HEK293T (cell line): ENCODE results near the gene WDR37.

Source experiments
- CTCF ChIA-PET: fragments of 350-600 bp; formaldehyde crosslinking; extraction: SDS; loops from one replicate; lab custom pipeline; 2021; ENCODE audit warnings: antibody characterized with exemption, inconsistent platforms; lab: Yijun Ruan, JAX
- POLR2A ChIA-PET: fragments of 350-600 bp; formaldehyde crosslinking; extraction: SDS; loops from one replicate; lab custom pipeline; 2020; ENCODE audit warnings: antibody characterized with exemption, inconsistent platforms; lab: Yijun Ruan, JAX
- DNase-seq: peaks from one replicate; pipeline ENCODE4 v3.0.0; 2012; ENCODE audit warnings: mixed read lengths; ENCODE audit errors: extremely low spot score
- ARNT ChIP-seq: fragments of 450-650 bp; IDR thresholded peaks from 2 replicates; pipeline ENCODE4 v1.6.1; 2017; ENCODE audit warnings: mild to moderate bottlenecking
- BHLHE40 ChIP-seq: fragments of 450-650 bp; IDR thresholded peaks from 2 replicates; pipeline ENCODE4 v1.6.1; 2016; ENCODE audit warnings: mild to moderate bottlenecking, moderate library complexity, borderline replicate concordance
- CTBP1 ChIP-seq: fragments of 450-650 bp; IDR thresholded peaks from 2 replicates; pipeline ENCODE4 v1.6.1; 2016; ENCODE audit warnings: borderline replicate concordance
- ELF4 ChIP-seq: fragments of 450-650 bp; IDR thresholded peaks from 2 replicates; pipeline ENCODE4 v1.6.1; 2017; ENCODE audit warnings: antibody characterized with exemption
- FOXA1 ChIP-seq: fragments of 450-650 bp; IDR thresholded peaks from 2 replicates; pipeline ENCODE4 v1.6.1; 2016; ENCODE audit warnings: mild to moderate bottlenecking
- FOXK2 ChIP-seq: fragments of 450-650 bp; IDR thresholded peaks from 2 replicates; pipeline ENCODE4 v1.6.1; 2016; ENCODE audit warnings: mild to moderate bottlenecking
- FOXM1 ChIP-seq: fragments of 450-650 bp; IDR thresholded peaks from 2 replicates; pipeline ENCODE4 v1.6.1; 2017; ENCODE audit warnings: mild to moderate bottlenecking, borderline replicate concordance
- HDGF ChIP-seq: fragments of 450-650 bp; IDR thresholded peaks from 2 replicates; pipeline ENCODE4 v1.6.1; 2017; ENCODE audit warnings: antibody characterized with exemption, borderline replicate concordance
- L3MBTL2 ChIP-seq: fragments of 450-650 bp; conservative IDR thresholded peaks from 2 replicates; pipeline ENCODE4 v1.6.1; 2016; ENCODE audit warnings: mild to moderate bottlenecking
- LEF1 ChIP-seq: fragments of 450-650 bp; IDR thresholded peaks from 2 replicates; pipeline ENCODE4 v1.6.1; 2017; ENCODE audit warnings: mild to moderate bottlenecking, borderline replicate concordance
- NFRKB ChIP-seq: fragments of 450-650 bp; IDR thresholded peaks from 2 replicates; pipeline ENCODE4 v1.6.1; 2016; ENCODE audit warnings: mild to moderate bottlenecking, moderate library complexity
- SP1 ChIP-seq: fragments of 450-650 bp; IDR thresholded peaks from 2 replicates; pipeline ENCODE4 v1.6.1; 2017
- SUZ12 ChIP-seq: fragments of 450-650 bp; IDR thresholded peaks from 2 replicates; pipeline ENCODE4 v1.6.1; 2016; ENCODE audit warnings: mild to moderate bottlenecking
- TARDBP ChIP-seq: fragments of 450-650 bp; IDR thresholded peaks from 2 replicates; pipeline ENCODE4 v1.6.1; 2016
- ZNF384 ChIP-seq: fragments of 450-650 bp; IDR thresholded peaks from 2 replicates; pipeline ENCODE4 v1.6.1; 2016
- TF ChIP-seq, protein P1 (sequence below): fragments of 450-650 bp; IDR thresholded peaks from 2 replicates; pipeline ENCODE4 v1.6.1; 2016

Gene WDR37

DNA sequence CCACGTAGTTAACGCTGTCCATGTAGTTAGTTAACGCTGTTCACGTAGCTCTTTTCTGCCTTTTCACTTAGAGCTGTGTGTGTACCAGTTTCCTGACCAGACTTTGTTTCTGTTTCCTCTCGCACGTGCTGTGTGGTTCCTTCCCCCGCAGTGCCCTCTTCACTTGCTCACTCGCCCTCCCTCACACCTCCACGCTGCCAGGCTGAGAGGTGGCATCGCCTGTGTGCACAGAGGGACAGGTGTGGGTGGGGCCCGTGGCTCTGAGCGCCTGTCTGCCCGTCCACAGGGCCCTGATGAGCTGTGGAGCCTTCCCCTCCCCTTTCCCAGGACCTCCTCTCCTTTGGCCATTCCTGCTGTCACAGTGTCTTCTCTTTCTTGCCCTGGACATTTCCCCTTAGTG, 30.6 kb downstream of the WDR37 start:
- no peak for DNase-seq
- CTCF ChIA-PET = interaction anchor here (0.7 kb wide), 1 partner anchor 23 kb away, joined by 3 read pairs; no protein-coding TSS in a partner anchor
- TF ChIP-seq NFRKB (no peak), HDGF (no peak), ZNF384 (no peak), TARDBP (no peak), FOXM1 (no peak), FOXK2 (no peak), SUZ12 (no peak), ARNT (no peak), BHLHE40 (no peak), FOXA1 (no peak), SP1 (no peak), CTBP1 (no peak), L3MBTL2 (no peak)
- TF ChIP-seq, protein P1, sequence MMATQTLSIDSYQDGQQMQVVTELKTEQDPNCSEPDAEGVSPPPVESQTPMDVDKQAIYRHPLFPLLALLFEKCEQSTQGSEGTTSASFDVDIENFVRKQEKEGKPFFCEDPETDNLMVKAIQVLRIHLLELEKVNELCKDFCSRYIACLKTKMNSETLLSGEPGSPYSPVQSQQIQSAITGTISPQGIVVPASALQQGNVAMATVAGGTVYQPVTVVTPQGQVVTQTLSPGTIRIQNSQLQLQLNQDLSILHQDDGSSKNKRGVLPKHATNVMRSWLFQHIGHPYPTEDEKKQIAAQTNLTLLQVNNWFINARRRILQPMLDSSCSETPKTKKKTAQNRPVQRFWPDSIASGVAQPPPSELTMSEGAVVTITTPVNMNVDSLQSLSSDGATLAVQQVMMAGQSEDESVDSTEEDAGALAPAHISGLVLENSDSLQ = no peak
- POLR2A ChIA-PET = no interaction called here

DNA sequence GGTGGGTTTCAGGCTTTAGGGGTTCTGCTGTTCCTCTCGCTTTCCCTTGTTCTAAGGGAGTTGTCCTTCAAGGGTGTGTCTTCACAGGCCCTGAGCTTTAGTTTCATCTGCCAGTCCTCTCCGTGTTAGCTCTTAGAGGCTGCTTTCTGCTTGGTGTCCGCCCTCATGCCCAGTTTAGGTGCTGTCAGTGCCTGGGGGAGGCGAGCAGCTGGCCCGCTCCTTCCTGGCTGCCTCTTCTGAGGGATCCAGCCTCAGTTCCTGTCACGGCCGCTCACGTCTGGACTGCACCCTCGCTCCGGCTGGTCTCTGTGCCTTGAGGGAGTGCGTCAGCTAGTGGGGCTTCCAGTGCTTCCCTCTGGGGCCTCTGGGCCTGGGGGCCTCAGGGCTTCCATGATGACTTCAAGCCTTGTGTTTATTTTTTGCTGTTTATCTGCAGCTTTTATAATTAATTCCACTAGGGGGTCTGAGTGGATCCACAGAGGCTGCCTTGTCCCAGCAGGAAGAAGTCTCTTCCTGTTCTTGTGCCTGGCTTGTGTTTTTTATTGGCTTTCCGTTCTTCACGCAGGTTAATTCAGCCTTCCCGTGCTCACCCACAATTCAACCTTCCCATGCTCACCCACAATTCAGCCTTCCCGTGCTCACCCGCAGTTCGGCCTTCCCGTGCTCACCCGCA, 33.0 kb downstream of the WDR37 start:
- no peak for TF ChIP-seq L3MBTL2
- TF ChIP-seq FOXA1 = no peak
- TF ChIP-seq FOXK2 = no peak
- TF ChIP-seq NFRKB = no peak
- TF ChIP-seq, protein P1 = no peak
- TF ChIP-seq SP1 = no peak
- no peak for TF ChIP-seq CTBP1
- POLR2A ChIA-PET = no interaction called here
- CTCF ChIA-PET = no interaction called here
- no peak for DNase-seq

DNA sequence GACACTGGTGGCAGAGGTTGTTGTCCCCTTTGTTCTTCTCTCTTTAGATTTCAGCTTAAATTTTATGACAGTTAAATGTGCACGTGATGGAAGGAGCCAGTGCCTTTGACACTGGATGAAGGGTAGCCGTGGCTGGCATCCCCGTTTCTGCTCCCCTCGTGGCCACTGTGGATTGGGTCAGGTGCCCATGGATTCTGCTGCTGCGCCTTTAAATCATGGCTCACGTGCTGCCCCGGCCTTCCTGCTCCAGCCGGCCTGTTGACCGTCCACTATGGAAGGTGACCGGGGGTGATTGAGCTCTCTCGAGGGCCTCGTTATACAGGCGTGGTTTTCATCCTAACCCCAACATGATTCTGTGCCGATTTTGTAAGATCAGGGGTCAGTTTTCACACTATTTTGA, 34.5 kb downstream of the WDR37 start:
- ChIA-PET CTCF (interaction anchor here (1.4 kb wide), 1 partner anchor 19 kb away, joined by 4 read pairs; no protein-coding TSS in a partner anchor), POLR2A (interaction anchor here (1.0 kb wide), 1 partner anchor 42 kb away, joined by 3 read pairs; the partner anchor contains the start of gene IDI1)
- TF ChIP-seq CTBP1 (no peak), TARDBP (no peak), SUZ12 (no peak), NFRKB (no peak), BHLHE40 (no peak), HDGF (no peak)
- no peak for DNase-seq

DNA sequence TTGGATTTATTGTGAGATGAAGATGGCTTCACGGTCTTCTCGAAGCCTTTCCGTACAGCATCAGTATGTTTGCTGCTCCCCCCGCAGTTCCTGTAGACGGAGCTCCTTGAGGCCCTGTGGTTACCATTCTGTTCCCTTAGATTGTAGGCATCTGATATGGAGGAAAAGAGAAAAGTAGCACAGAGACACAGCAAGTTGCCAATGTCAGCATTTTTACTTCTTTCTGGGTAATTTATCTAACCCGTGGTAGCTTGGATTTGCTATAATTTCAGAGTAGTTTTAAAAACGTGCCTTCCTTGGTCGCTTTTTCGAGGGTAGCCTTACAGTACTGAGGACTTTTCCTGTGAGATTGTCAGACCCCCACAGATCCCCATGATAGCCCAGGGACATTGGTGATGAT, 37.5 kb downstream of the WDR37 start:
- ChIA-PET POLR2A (no interaction called here), CTCF (no interaction called here)
- DNase-seq = no peak
- TF ChIP-seq CTBP1 = no peak
- no peak for TF ChIP-seq FOXA1
- no peak for TF ChIP-seq NFRKB
- TF ChIP-seq LEF1 = no peak
- TF ChIP-seq SP1 = no peak
- TF ChIP-seq TARDBP = no peak
- no peak for TF ChIP-seq ZNF384
- TF ChIP-seq FOXK2 = no peak
- no peak for TF ChIP-seq SUZ12
- no peak for TF ChIP-seq HDGF
- no peak for TF ChIP-seq ARNT
- no peak for TF ChIP-seq FOXM1
- no peak for TF ChIP-seq ELF4
- no peak for TF ChIP-seq BHLHE40
- no peak for TF ChIP-seq L3MBTL2
- TF ChIP-seq, protein P1 = no peak

DNA sequence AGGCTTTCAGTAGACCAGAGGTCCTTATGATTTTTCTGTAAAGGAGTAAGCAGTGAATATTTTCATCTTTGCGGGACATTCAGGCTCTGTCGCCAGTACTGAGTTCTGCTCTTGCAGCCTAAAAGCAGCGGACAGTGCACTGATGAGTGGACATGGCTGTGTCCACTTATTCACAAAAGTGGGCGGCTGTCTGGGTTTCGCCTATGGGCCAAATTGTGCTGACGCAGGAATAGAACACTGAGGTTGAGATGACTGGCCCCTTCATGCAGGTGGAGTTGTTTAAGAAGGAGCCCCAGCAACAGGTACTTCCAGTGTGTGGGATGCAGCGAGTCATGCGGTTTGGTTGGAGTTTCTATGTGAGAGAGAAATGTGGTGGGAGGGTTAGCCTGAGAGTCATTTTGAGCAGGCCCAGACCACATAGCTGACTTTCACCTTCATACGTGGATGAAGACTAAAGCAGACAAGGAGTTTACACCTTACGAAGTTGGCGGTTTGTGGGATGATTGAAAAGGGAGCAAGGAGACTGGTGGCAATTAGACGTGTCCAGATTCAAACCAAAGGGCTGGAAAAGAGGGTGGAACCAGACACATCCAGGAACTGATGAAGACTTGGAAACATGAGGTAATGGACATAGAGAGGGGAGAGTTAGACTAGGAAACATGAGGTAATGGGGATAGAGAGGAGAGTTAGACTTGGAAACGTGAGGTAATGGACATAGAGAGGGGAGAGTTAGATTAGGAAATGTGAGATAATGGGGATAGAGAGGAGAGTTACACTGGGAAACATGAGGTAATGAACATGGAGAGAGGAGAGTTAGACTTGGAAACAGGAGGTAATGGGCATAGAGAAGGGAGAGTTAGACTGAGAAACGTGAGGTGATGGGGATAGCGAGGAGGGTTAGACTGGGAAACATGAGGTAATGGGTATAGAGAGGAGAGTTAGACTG, 38.2 kb downstream of the WDR37 start:
- CTCF ChIA-PET = no interaction called here
- POLR2A ChIA-PET = no interaction called here

DNA sequence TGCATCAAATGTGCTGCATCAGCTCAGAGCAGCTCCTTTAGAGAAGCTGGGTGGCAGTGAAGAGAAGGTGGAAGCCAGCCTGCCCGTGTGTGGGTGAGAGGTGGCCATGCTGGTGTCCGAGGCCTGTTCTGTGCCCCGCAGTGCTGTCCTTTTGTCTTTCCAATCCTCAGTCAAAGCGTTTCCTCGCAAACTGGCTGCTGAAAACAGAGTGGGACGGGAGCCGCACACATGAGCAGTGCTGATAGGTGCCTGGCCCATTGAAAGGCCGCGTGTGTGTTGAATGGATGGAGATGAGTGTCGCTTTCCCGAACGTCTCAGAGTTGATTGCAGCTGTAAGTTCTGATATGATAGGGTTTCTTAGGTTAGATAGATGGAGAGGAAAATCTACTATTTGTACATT, 39.3 kb downstream of the WDR37 start:
- TF ChIP-seq SP1 (no peak), NFRKB (no peak), ZNF384 (no peak), HDGF (no peak), SUZ12 (no peak), L3MBTL2 (no peak), FOXA1 (no peak), FOXK2 (no peak), ARNT (no peak), BHLHE40 (no peak)
- TF ChIP-seq, protein P1 = no peak
- ChIA-PET CTCF (no interaction called here), POLR2A (no interaction called here)
- no peak for DNase-seq

More for the DNA sequence above, 38.2 kb downstream of the WDR37 start:
- TF ChIP-seq L3MBTL2 = no peak
- DNase-seq = no peak
